ENCODE measurements around the gene FAM20C. TPM values are rescaled to one million over a fixed set of nuclear protein-coding genes. Genes with fewer than 3 reads are reported as not detected.

The FAM20C gene
- total RNA-seq, 4 donors from 2014 or later: 15.8 to 20.4 (median 18.7) TPM

GRCh38 chr7:252981-253380, 60.6 kb downstream of the FAM20C start:
- WGBS: 89% methylated on average over 22 of the region's 22 CpGs
- no peaks in the 10 kb centered on the region for H3K4me1 ChIP-seq
- H3K27me3 ChIP-seq: no peaks in the 10 kb centered on the region
- DNase-seq (ENCODE audit: low spot score in 2 of 2): no peak
- H3K36me3 ChIP-seq: peaks cover 79% of the 10 kb centered on the region
- TF ChIP-seq POLR2A (IDR thresholded peaks at IDR 0.05) (no peak), POLR2AphosphoS5 (IDR thresholded peaks at IDR 0.05) (no peak), CTCF (IDR thresholded peaks at IDR 0.05) (no peak), EP300 (IDR thresholded peaks at IDR 0.05) (no peak)
- H3K27ac ChIP-seq: no peak overlapping the region
- H3K4me3 ChIP-seq: no peak overlapping the region
- no peaks in the 10 kb centered on the region for H3K9me3 ChIP-seq

GRCh38 chr7:253581-254336, 61.4 kb downstream of the FAM20C start:
- Histone ChIP-seq H3K27ac (no peak overlapping the region), H3K9me3 (no peaks in the 10 kb centered on the region), H3K4me3 (no peak overlapping the region), H3K27me3 (no peaks in the 10 kb centered on the region), H3K36me3 (peaks cover 74% of the 10 kb centered on the region), H3K4me1 (no peaks in the 10 kb centered on the region)
- 85% methylated on average over 30 of the region's 41 CpGs for WGBS
- no peak for DNase-seq (ENCODE audit: low spot score in 2 of 2)
- TF ChIP-seq EP300 (IDR thresholded peaks at IDR 0.05) (no peak), POLR2A (IDR thresholded peaks at IDR 0.05) (no peak), CTCF (IDR thresholded peaks at IDR 0.05) (no peak), POLR2AphosphoS5 (IDR thresholded peaks at IDR 0.05) (no peak)

- Histone ChIP-seq H3K27ac (no peak overlapping the region), H3K27me3 (no peaks in the 10 kb centered on the region), H3K4me1 (no peaks in the 10 kb centered on the region), H3K9me3 (no peaks in the 10 kb centered on the region), H3K36me3 (peaks cover 74% of the 10 kb centered on the region), H3K4me3 (no peak overlapping the region)
- 94% methylated on average over 31 of the region's 31 CpGs for WGBS
- TF ChIP-seq EP300 (IDR thresholded peaks at IDR 0.05) (no peak), CTCF (IDR thresholded peaks at IDR 0.05) (no peak), POLR2A (IDR thresholded peaks at IDR 0.05) (no peak)
- no peak for DNase-seq (ENCODE audit: low spot score in 2 of 2)
These were observed 62.1 kb downstream of the FAM20C start for GRCh38 chr7:254337-255037.

GRCh38 chr7:255038-255435, 62.7 kb downstream of the FAM20C start:
- Histone ChIP-seq H3K4me3 (no peak overlapping the region), H3K36me3 (peaks cover 74% of the 10 kb centered on the region), H3K4me1 (no peaks in the 10 kb centered on the region), H3K9me3 (no peaks in the 10 kb centered on the region), H3K27ac (no peak overlapping the region), H3K27me3 (no peaks in the 10 kb centered on the region)
- no peak for TF ChIP-seq EP300 (IDR thresholded peaks at IDR 0.05)
- TF ChIP-seq CTCF (IDR thresholded peaks at IDR 0.05): no peak
- no peak for TF ChIP-seq POLR2AphosphoS5 (IDR thresholded peaks at IDR 0.05)
- no peak for TF ChIP-seq POLR2A (IDR thresholded peaks at IDR 0.05)
- no peak for DNase-seq (ENCODE audit: low spot score in 2 of 2)
- WGBS: 95% methylated on average over 19 of the region's 19 CpGs

GRCh38 chr7:255721-256361, 63.5 kb downstream of the FAM20C start:
- 90% methylated on average over 25 of the region's 44 CpGs for WGBS
- no peak for TF ChIP-seq CTCF (IDR thresholded peaks at IDR 0.05)
- no peak for TF ChIP-seq POLR2A (IDR thresholded peaks at IDR 0.05)
- TF ChIP-seq POLR2AphosphoS5 (IDR thresholded peaks at IDR 0.05): no peak
- TF ChIP-seq EP300 (IDR thresholded peaks at IDR 0.05): no peak
- H3K27me3 ChIP-seq: no peaks in the 10 kb centered on the region
- no peak for DNase-seq (ENCODE audit: low spot score in 2 of 2)
- peaks cover 75% of the 10 kb centered on the region for H3K36me3 ChIP-seq
- no peak overlapping the region for H3K27ac ChIP-seq
- no peaks in the 10 kb centered on the region for H3K4me1 ChIP-seq
- H3K4me3 ChIP-seq: no peak overlapping the region
- H3K9me3 ChIP-seq: no peaks in the 10 kb centered on the region

Measured in suprapubic skin (tissue), 4 donors.